ENCODE data around the gene GGCX. TPM values are rescaled to one million over a fixed set of nuclear protein-coding genes. Genes with fewer than 3 reads are reported as not detected.

GGCX gene
- total and polyA plus RNA-seq, 2 of the 13 experiments (the other 11 are each of a cell fraction or from before 2014, with no cell fraction given) = 72.5 to 103 TPM

GRCh38 chr2:85604568-85605339 lies 43.5 kb upstream of the GGCX start:
- BruUV-seq (replicated peaks) = no TSS peak
- no peaks in the 10 kb centered on the region for H4K20me1 ChIP-seq (ENCODE audit: insufficient read depth, low read length)
- CTCF ChIA-PET (ENCODE audit: low intra/inter-chr PET ratio, low total read pairs) = no interaction called here
- no peak for FAIRE-seq
- H2AFZ ChIP-seq (ENCODE audit: low read length) = no peak overlapping the region
- DNase-seq (ENCODE audit: low spot score) = no peak
- peak overlapping the region in 1 of 3 experiments; percentile 24; a peak in 1 of 6 replicates for H3K4me3 ChIP-seq (replicated peaks in 1 of 3; ENCODE audit: insufficient read depth in 1 of 3, low read depth in 2 of 3, low read length in 3 of 3)
- H3K9ac ChIP-seq (ENCODE audit: insufficient read depth, low read depth, low read length) = peak overlapping the region; percentile 31; the same call in 1 of the 2 replicates
- POLR2A ChIA-PET = interaction anchor here (0.7 to 25.9 kb wide), 8 partner anchors 11 to 185 kb away, joined by 3 to 795 read pairs (median 48); partner anchors contain the start of genes GGCX, MAT2A, RNF181 and SH2D6
- H3K27ac ChIP-seq (ENCODE audit: extremely low read length, insufficient read depth, low read length) = peak overlapping the region; percentile 26
- H3K79me2 ChIP-seq (ENCODE audit: insufficient read depth, low read length) = peaks cover 34% of the 10 kb centered on the region
- WGBS (ENCODE audit: low lambda C conversion rate) = 71% methylated on average over 6 of the region's 6 CpGs
- H3K36me3 ChIP-seq (replicated peaks in 1 of 2; ENCODE audit: control insufficient read depth in 1 of 2, insufficient read depth in 2 of 2, low read length in 2 of 2) = peaks cover 14 to 33% of the 10 kb centered on the region in 2 experiments
- intact Hi-C loops (cut with micrococcal nuclease; ENCODE audit: unreplicated experiment) (no loop called here), in situ Hi-C loops (cut with HindIII; ENCODE audit: extremely low pct_ligation_motif_present, low pct_unique_long_range_greater_than_20kb) (no loop called here)
- no peak for ATAC-seq
- H3K4me1 ChIP-seq (ENCODE audit: insufficient read depth, low read length) = peaks cover 79% of the 10 kb centered on the region
- peak overlapping the region; percentile 86 for H3K4me2 ChIP-seq (ENCODE audit: low read depth, low read length)
- H3K27me3 ChIP-seq (ENCODE audit: control insufficient read depth in 1 of 2, insufficient read depth in 2 of 2, low read length in 2 of 2) = no peaks in the 10 kb centered on the region; a peak in 1 of 5 replicates
- no peaks in the 10 kb centered on the region for H3K9me3 ChIP-seq (ENCODE audit: low read length)
- no peak for TF ChIP-seq ZSCAN30 (CRISPR knock-in tag; IDR thresholded peaks at IDR 0.05)
- TF ChIP-seq SAFB2 (CRISPR knock-in tag; IDR thresholded peaks at IDR 0.05; ENCODE audit: borderline replicate concordance, low read depth) = peak; percentile 51; the same call in 1 of the 2 replicates
- TF ChIP-seq NR2C2 (CRISPR knock-in tag; IDR thresholded peaks at IDR 0.05; ENCODE audit: borderline replicate concordance) = peak; percentile 24; the same call in 1 of the 2 replicates
- TF ChIP-seq SSRP1 (CRISPR knock-in tag; IDR thresholded peaks at IDR 0.05) = peak; percentile 75; the same call in 1 of the 2 replicates
- TF ChIP-seq ZNF747 (CRISPR knock-in tag; IDR thresholded peaks at IDR 0.05; ENCODE audit: borderline replicate concordance) = no peak
- peak; percentile 47; the same call in 1 of the 2 replicates for TF ChIP-seq RBFOX2 (IDR thresholded peaks at IDR 0.05; ENCODE audit: low read depth, low read length)
- 0 out of 2 replicates have a peak, but pooled peaks have one; percentile 1 for TF ChIP-seq DNMT3B (CRISPR knock-in tag; conservative IDR thresholded peaks at IDR 0.05)
- no peak for TF ChIP-seq FLYWCH1 (CRISPR knock-in tag; IDR thresholded peaks at IDR 0.05)
- TF ChIP-seq ZNF816 (CRISPR knock-in tag; IDR thresholded peaks at IDR 0.05; ENCODE audit: borderline replicate concordance) = 0 out of 2 replicates have a peak, but pooled peaks have one; percentile 10
- TF ChIP-seq POLR2G (IDR thresholded peaks at IDR 0.05; ENCODE audit: low read depth, low read length) = peak; percentile 50; the same call in 1 of the 2 replicates
- no peak for TF ChIP-seq ZNF761 (CRISPR knock-in tag; conservative IDR thresholded peaks at IDR 0.05)
- 0 out of 2 replicates have a peak, but pooled peaks have one; percentile 5 for TF ChIP-seq ARID4A (CRISPR knock-in tag; IDR thresholded peaks at IDR 0.05; ENCODE audit: borderline replicate concordance)
- TF ChIP-seq ELF3 (CRISPR knock-in tag; IDR thresholded peaks at IDR 0.05) = 0 out of 2 replicates have a peak, but pooled peaks have one; percentile 14
- TF ChIP-seq ZNF281 (CRISPR knock-in tag; IDR thresholded peaks at IDR 0.05; ENCODE audit: borderline replicate concordance) = 0 out of 2 replicates have a peak, but pooled peaks have one; percentile 14

Measured in HepG2 (cell line).